Neural cell (in vitro differentiated cells): Measurements from ENCODE around the gene KIN. TPM values are rescaled to one million over a fixed set of nuclear protein-coding genes. Genes with fewer than 3 reads are reported as not detected.

Source experiments
- H2AFZ ChIP-seq: fragments of 200-600, 300-800 bp; sonication (generic), shearing (Covaris generic); 2 replicates; pipeline ENCODE4 v1.6.0; 2014; ENCODE audit warnings: low read depth, mild to moderate bottlenecking, antibody characterized with exemption, low read length, moderate library complexity
- H3F3A ChIP-seq: fragments of 200-600 bp; shearing (Covaris generic); 2 replicates; pipeline ENCODE4 v1.6.1; 2016; ENCODE audit warnings: mild to moderate bottlenecking, moderate library complexity, mixed read lengths, antibody characterized with exemption, low read length; ENCODE audit not compliant: insufficient read depth, poor library complexity, severe bottlenecking
- H3K27ac ChIP-seq: fragments of 200-600, 300-800 bp; sonication (generic), shearing (Covaris generic); 2 replicates; pipeline ENCODE4 v1.5.1; 2014; ENCODE audit warnings: mild to moderate bottlenecking, low read length, moderate library complexity
- H3K27me3 ChIP-seq: fragments of 300-800, 200-600 bp; sonication (generic), shearing (Covaris generic); 2 replicates; pipeline ENCODE4 v1.6.0; 2014; ENCODE audit warnings: mild to moderate bottlenecking, low read depth, low read length, moderate library complexity; ENCODE audit not compliant: insufficient read depth
- H3K36me3 ChIP-seq: fragments of 300-800, 200-600 bp; sonication (generic), shearing (Covaris generic); 2 replicates; pipeline ENCODE4 v1.5.1; 2014; ENCODE audit warnings: mild to moderate bottlenecking, antibody characterized with exemption, low read length, moderate library complexity; ENCODE audit not compliant: insufficient read depth
- H3K4me2 ChIP-seq: fragments of 300-800, 200-600 bp; sonication (generic), shearing (Covaris generic); 2 replicates; pipeline ENCODE4 v1.6.0; 2014; ENCODE audit warnings: mild to moderate bottlenecking, low read length
- H3K4me3 ChIP-seq: fragments of 300-800, 200-600 bp; sonication (generic), shearing (Covaris generic); 2 replicates; pipeline ENCODE4 v1.5.1; 2014; ENCODE audit warnings: mild to moderate bottlenecking, low read length, moderate library complexity
- H3K79me2 ChIP-seq: fragments of 200-600 bp; shearing (Covaris generic); replicated peaks from 2 replicates; pipeline ENCODE4 v1.6.0; 2014; ENCODE audit warnings: mild to moderate bottlenecking, low read length, moderate library complexity; ENCODE audit not compliant: insufficient read depth
- H3K9ac ChIP-seq: fragments of 300-800, 200-600 bp; sonication (generic), shearing (Covaris generic); 2 replicates; pipeline ENCODE4 v1.6.1; 2016; ENCODE audit warnings: mild to moderate bottlenecking, low read length, mixed read lengths
- H3K9me2 ChIP-seq: fragments of 200-600 bp; shearing (Covaris generic); 2 replicates; pipeline ENCODE4 v1.6.1; 2016; ENCODE audit warnings: mild to moderate bottlenecking, low read length, mixed read lengths; ENCODE audit not compliant: insufficient read depth
- H3K9me3 ChIP-seq: fragments of 200-600, 300-800 bp; sonication (generic), shearing (Covaris generic); 2 replicates; pipeline ENCODE4 v1.6.1; 2016; ENCODE audit warnings: mild to moderate bottlenecking, mixed run types, low read length, moderate library complexity, mixed read lengths
- H4K20me1 ChIP-seq: fragments of 200-600 bp; shearing (Covaris generic); 2 replicates; pipeline ENCODE4 v1.6.1; 2016; ENCODE audit warnings: mild to moderate bottlenecking, mixed run types; ENCODE audit not compliant: insufficient read depth
- CTCF ChIP-seq: fragments of 450-650 bp; IDR thresholded peaks from 2 replicates; pipeline ENCODE4 v1.5.1; 2014; ENCODE audit warnings: antibody characterized with exemption, mild to moderate bottlenecking, moderate library complexity; ENCODE audit not compliant: poor library complexity, severe bottlenecking
- EP300 ChIP-seq: fragments of 450-650 bp; conservative IDR thresholded peaks from 2 replicates; pipeline ENCODE4 v1.6.1; 2014; ENCODE audit warnings: antibody characterized with exemption, mild to moderate bottlenecking, moderate library complexity; ENCODE audit not compliant: poor library complexity, severe bottlenecking
- EZH2 ChIP-seq: fragments of 200-600, 300-800 bp; shearing (Covaris generic), sonication (generic); IDR thresholded peaks from 2 replicates; pipeline ENCODE4 v1.6.1; 2014; ENCODE audit warnings: antibody characterized with exemption, low read length, borderline replicate concordance, mild to moderate bottlenecking; ENCODE audit not compliant: insufficient read depth, poor library complexity, severe bottlenecking
- MXI1 ChIP-seq: fragments of 450-650 bp; conservative IDR thresholded peaks from 2 replicates; pipeline ENCODE4 v1.6.1; 2014; ENCODE audit warnings: antibody characterized with exemption, mild to moderate bottlenecking; ENCODE audit not compliant: poor library complexity, severe bottlenecking
- POLR2AphosphoS5 ChIP-seq: IDR thresholded peaks from 2 replicates; pipeline ENCODE4 v1.6.1; 2012
- RAD21 ChIP-seq: fragments of 450-650 bp; conservative IDR thresholded peaks from 2 replicates; pipeline ENCODE4 v1.6.1; 2014; ENCODE audit warnings: antibody characterized with exemption, mild to moderate bottlenecking, moderate library complexity
- SMC3 ChIP-seq: fragments of 450-650 bp; conservative IDR thresholded peaks from 2 replicates; pipeline ENCODE4 v1.6.1; 2014; ENCODE audit warnings: antibody characterized with exemption, mild to moderate bottlenecking, moderate library complexity; ENCODE audit not compliant: poor library complexity
- TAF1 ChIP-seq: IDR thresholded peaks from 2 replicates; pipeline ENCODE4 v1.6.1; 2012; ENCODE audit warnings: low read depth
- polyA plus RNA-seq: library from polyadenylated mRNA; depleted of rRNA; stranded (reverse); fragments of >200 nt; gene quantifications from 2 replicates; pipeline ENCODE4 v1.2.3, GENCODE V29; 2014
- TF ChIP-seq, protein P1 (sequence below): IDR thresholded peaks from 2 replicates; pipeline ENCODE4 v1.6.1; 2012; ENCODE audit warnings: borderline replicate concordance

The KIN gene
- polyA plus RNA-seq, 1 donor from 2014 or later: 24.4 TPM

GRCh38 chr10:7797582-7797981 lies 9.8 kb upstream of the KIN start:
- Histone ChIP-seq H3K9ac (no peak overlapping the region), H3K9me3 (no peaks in the 10 kb centered on the region), H4K20me1 (peaks cover 4% of the 10 kb centered on the region), H3F3A (no peaks in the 10 kb centered on the region), H3K4me2 (no peak overlapping the region), H3K36me3 (peaks cover 15% of the 10 kb centered on the region), H2AFZ (no peak overlapping the region), H3K79me2 (peaks cover 31% of the 10 kb centered on the region), H3K9me2 (no peaks in the 10 kb centered on the region), H3K4me3 (no peak overlapping the region), H3K27me3 (no peaks in the 10 kb centered on the region), H3K27ac (no peak overlapping the region)
- TF ChIP-seq TAF1 (no peak), EZH2 (no peak), MXI1 (no peak), CTCF (no peak), EP300 (no peak), POLR2AphosphoS5 (no peak), SMC3 (no peak), RAD21 (no peak)
- TF ChIP-seq, protein P1, sequence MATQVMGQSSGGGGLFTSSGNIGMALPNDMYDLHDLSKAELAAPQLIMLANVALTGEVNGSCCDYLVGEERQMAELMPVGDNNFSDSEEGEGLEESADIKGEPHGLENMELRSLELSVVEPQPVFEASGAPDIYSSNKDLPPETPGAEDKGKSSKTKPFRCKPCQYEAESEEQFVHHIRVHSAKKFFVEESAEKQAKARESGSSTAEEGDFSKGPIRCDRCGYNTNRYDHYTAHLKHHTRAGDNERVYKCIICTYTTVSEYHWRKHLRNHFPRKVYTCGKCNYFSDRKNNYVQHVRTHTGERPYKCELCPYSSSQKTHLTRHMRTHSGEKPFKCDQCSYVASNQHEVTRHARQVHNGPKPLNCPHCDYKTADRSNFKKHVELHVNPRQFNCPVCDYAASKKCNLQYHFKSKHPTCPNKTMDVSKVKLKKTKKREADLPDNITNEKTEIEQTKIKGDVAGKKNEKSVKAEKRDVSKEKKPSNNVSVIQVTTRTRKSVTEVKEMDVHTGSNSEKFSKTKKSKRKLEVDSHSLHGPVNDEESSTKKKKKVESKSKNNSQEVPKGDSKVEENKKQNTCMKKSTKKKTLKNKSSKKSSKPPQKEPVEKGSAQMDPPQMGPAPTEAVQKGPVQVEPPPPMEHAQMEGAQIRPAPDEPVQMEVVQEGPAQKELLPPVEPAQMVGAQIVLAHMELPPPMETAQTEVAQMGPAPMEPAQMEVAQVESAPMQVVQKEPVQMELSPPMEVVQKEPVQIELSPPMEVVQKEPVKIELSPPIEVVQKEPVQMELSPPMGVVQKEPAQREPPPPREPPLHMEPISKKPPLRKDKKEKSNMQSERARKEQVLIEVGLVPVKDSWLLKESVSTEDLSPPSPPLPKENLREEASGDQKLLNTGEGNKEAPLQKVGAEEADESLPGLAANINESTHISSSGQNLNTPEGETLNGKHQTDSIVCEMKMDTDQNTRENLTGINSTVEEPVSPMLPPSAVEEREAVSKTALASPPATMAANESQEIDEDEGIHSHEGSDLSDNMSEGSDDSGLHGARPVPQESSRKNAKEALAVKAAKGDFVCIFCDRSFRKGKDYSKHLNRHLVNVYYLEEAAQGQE: no peak

- H3K4me2 ChIP-seq: no peak overlapping the region
- H3K9me2 ChIP-seq: no peaks in the 10 kb centered on the region
- peaks cover 4% of the 10 kb centered on the region for H4K20me1 ChIP-seq
- no peak overlapping the region for H3K9ac ChIP-seq
- H3K4me3 ChIP-seq: no peak overlapping the region
- no peak for TF ChIP-seq CTCF
- TF ChIP-seq TAF1: no peak
- no peak for TF ChIP-seq EZH2
- TF ChIP-seq, protein P1: no peak
- TF ChIP-seq SMC3: no peak
- TF ChIP-seq POLR2AphosphoS5: no peak
- no peak for TF ChIP-seq MXI1
- no peak for TF ChIP-seq EP300
- no peak for TF ChIP-seq RAD21
- peaks cover 48% of the 10 kb centered on the region for H3K79me2 ChIP-seq
- no peaks in the 10 kb centered on the region for H3K9me3 ChIP-seq
- H3K27me3 ChIP-seq: no peaks in the 10 kb centered on the region
- H2AFZ ChIP-seq: no peak overlapping the region
- H3F3A ChIP-seq: no peaks in the 10 kb centered on the region
- H3K36me3 ChIP-seq: peaks cover 7% of the 10 kb centered on the region
- no peak overlapping the region for H3K27ac ChIP-seq
These were observed 7.8 kb upstream of the KIN start for GRCh38 chr10:7795605-7796004.
